HepG2 (cell line): ENCODE data around the gene FAM149A. TPM values are rescaled to one million over a fixed set of nuclear protein-coding genes. Genes with fewer than 3 reads are reported as not detected.

Source experiments
- ATAC-seq: fragments of 200-7000 bp; cut with Tn5 transposase; 3 replicates; pipeline ENCODE4 v1.9.1; 2020; ENCODE audit warnings: mild to moderate bottlenecking, moderate library complexity
- BruUV-seq: library from RNA; stranded (reverse); fragments of 400-500 nt; replicated peaks from 2 replicates; lab custom pipeline; 2021; lab: Mats Ljungman, UMichigan
- CTCF ChIA-PET: fragments of 300-600 bp; formaldehyde crosslinking; extraction: SDS; loops from one replicate; lab custom pipeline; 2021; ENCODE audit warnings: low total read pairs, inconsistent platforms, low intra/inter-chr PET ratio; lab: Yijun Ruan, JAX
- POLR2A ChIA-PET: fragments of 350-600 bp; sonication (Branson Sonifier 250); formaldehyde crosslinking; loops from one replicate; lab custom pipeline; 2020; ENCODE audit warnings: antibody characterized with exemption, inconsistent platforms; lab: Yijun Ruan, JAX
- DNase-seq: peaks from one replicate; pipeline ENCODE4 v3.0.0-alpha.2; 2015; ENCODE audit warnings: low spot score
- FAIRE-seq: peaks from 3 replicates; lab custom pipeline; 2011; peaks lifted over from hg19 to GRCh38; lab: Jason Lieb, UNC
- H2AFZ ChIP-seq: one replicate; pipeline ENCODE4 v1.6.1; 2011; ENCODE audit warnings: low read length, inconsistent platforms
- H3K27ac ChIP-seq: fragments of 300-600 bp; 3 replicates; pipeline ENCODE4 v1.8.0; 2011; ENCODE audit warnings: mixed run types, mild to moderate bottlenecking, mixed read lengths, low read length, inconsistent platforms; ENCODE audit not compliant: insufficient read depth; ENCODE audit errors: extremely low read length
- H3K27me3 ChIP-seq, 2 experiments: fragments of 200-600 bp in 1 of 2; 2 replicates in 1 of 2; 3 replicates in 1 of 2; pipeline versions ENCODE4 v1.6.0 to v1.8.0; 2011; ENCODE audit warnings: low read length in 2 of 2, mild to moderate bottlenecking in 2 of 2, moderate library complexity in 2 of 2, inconsistent platforms in 1 of 2; ENCODE audit not compliant: insufficient read depth in 2 of 2, control insufficient read depth in 1 of 2
- H3K36me3 ChIP-seq, 2 experiments: fragments of 200-600 bp in 1 of 2; replicated peaks in 1 of 2; 2 replicates in 1 of 2; 3 replicates in 1 of 2; pipeline versions ENCODE4 v1.5.1 to v1.8.0; 2011; ENCODE audit warnings: low read length in 2 of 2, inconsistent platforms in 1 of 2; ENCODE audit not compliant: insufficient read depth in 2 of 2, control insufficient read depth in 1 of 2
- H3K4me1 ChIP-seq: 2 replicates; pipeline ENCODE4 v1.5.1; 2012; ENCODE audit warnings: low read length, inconsistent platforms; ENCODE audit not compliant: insufficient read depth
- H3K4me2 ChIP-seq: 2 replicates; pipeline ENCODE4 v1.6.0; 2011; ENCODE audit warnings: low read depth, low read length, inconsistent platforms
- H3K4me3 ChIP-seq, 3 experiments: fragments of 200-600 bp in 1 of 3; sonication (generic), shearing (Covaris generic) in 1 of 3; replicated peaks in 1 of 3; 2 replicates each; pipeline ENCODE4 v1.5.1; 2011 to 2016; ENCODE audit warnings: low read length in 3 of 3, inconsistent platforms in 2 of 3, low read depth in 2 of 3, mild to moderate bottlenecking in 2 of 3, control low read depth in 1 of 3, mixed read lengths in 1 of 3; ENCODE audit not compliant: insufficient read depth in 1 of 3
- H3K79me2 ChIP-seq: one replicate; pipeline ENCODE4 v1.6.1; 2011; ENCODE audit warnings: low read length, inconsistent platforms; ENCODE audit not compliant: insufficient read depth
- H3K9ac ChIP-seq: 2 replicates; pipeline ENCODE4 v1.6.0; 2011; ENCODE audit warnings: mild to moderate bottlenecking, low read depth, low read length, inconsistent platforms; ENCODE audit not compliant: insufficient read depth
- H3K9me3 ChIP-seq: 2 replicates; pipeline ENCODE4 v1.5.1; 2012; ENCODE audit warnings: mild to moderate bottlenecking, low read length
- H4K20me1 ChIP-seq: 2 replicates; pipeline ENCODE4 v1.6.0; 2011; ENCODE audit warnings: inconsistent platforms, mild to moderate bottlenecking, low read length, moderate library complexity; ENCODE audit not compliant: insufficient read depth
- ERF ChIP-seq: IDR thresholded peaks from 2 replicates; pipeline ENCODE4 v1.6.1; 2018; ENCODE audit warnings: missing biosample characterization, missing genetic modification reagents
- NBN ChIP-seq: fragments of 450-650 bp; conservative IDR thresholded peaks from 2 replicates; pipeline ENCODE4 v1.6.1; 2017
- PLSCR1 ChIP-seq: sonication (generic); formaldehyde crosslinking; IDR thresholded peaks from 2 replicates; pipeline ENCODE4 v1.5.0; 2020; ENCODE audit warnings: missing genetic modification reagents, mild to moderate bottlenecking, borderline replicate concordance
- SIX4 ChIP-seq: sonication (generic); formaldehyde crosslinking; IDR thresholded peaks from 2 replicates; pipeline ENCODE4 v1.4.0; 2020; ENCODE audit warnings: missing genetic modification reagents
- TAF1 ChIP-seq: sonication (generic); formaldehyde crosslinking; IDR thresholded peaks from 2 replicates; pipeline ENCODE4 v1.4.0; 2020; ENCODE audit warnings: missing genetic modification reagents
- TFE3 ChIP-seq: IDR thresholded peaks from 2 replicates; pipeline ENCODE4 v1.6.1; 2016
- ZBTB3 ChIP-seq: sonication (generic); formaldehyde crosslinking; IDR thresholded peaks from 2 replicates; pipeline ENCODE4 v1.4.0; 2020; ENCODE audit warnings: low read depth, mild to moderate bottlenecking, moderate library complexity, missing genetic modification reagents, borderline replicate concordance
- ZNF83 ChIP-seq: sonication (generic); formaldehyde crosslinking; IDR thresholded peaks from 2 replicates; pipeline ENCODE4 v1.4.0; 2020; ENCODE audit warnings: missing genetic modification reagents, mild to moderate bottlenecking, borderline replicate concordance
- WGBS: methylation state at CpG from one replicate; pipeline ENCODE4 v1.1.6; 2017; ENCODE audit warnings: low lambda C conversion rate; 5-methylcytosine and 5-hydroxymethylcytosine counted together
- in situ Hi-C: cut with HindIII; loops from 2 replicates; pipeline ENCODE4 v1.10.0; 2017; ENCODE audit warnings: low pct_unique_long_range_greater_than_20kb; ENCODE audit not compliant: extremely low pct_ligation_motif_present
- intact Hi-C: fragments of 100-400 bp; cut with micrococcal nuclease; formaldehyde crosslinking; loops from one replicate; pipeline ENCODE4 v1.10.0; 2022; ENCODE audit not compliant: unreplicated experiment
- polyA plus RNA-seq, 8 experiments: library from polyadenylated mRNA; depleted of rRNA in 3 of 8; stranded (reverse) in 7 of 8; unstranded in 1 of 8; fragments of >200 nt; fragmentation: Illumina TruSeq in 4 of 8; extraction: Trizol in 4 of 8; gene quantifications; 2 replicates each; pipeline versions ENCODE4 v1.2.1 to v1.2.3, GENCODE V29; 2011 to 2016; ENCODE audit warnings: low read depth in 4 of 8, missing spikeins in 1 of 8, mixed read lengths in 1 of 8; ENCODE audit not compliant: insufficient read depth in 1 of 8
- total RNA-seq, 5 experiments: library from RNA; depleted of rRNA; stranded (reverse); fragments of >200 nt; fragmentation: Illumina TruSeq; extraction: Trizol; gene quantifications; 2 replicates each; pipeline ENCODE4 v1.2.3, GENCODE V29; 2016; ENCODE audit warnings: low read depth in 1 of 5

Gene FAM149A
- total and polyA plus RNA-seq, 2 of the 13 experiments (the other 11 are each of a cell fraction or from before 2014, with no cell fraction given) = not detected

GRCh38 chr4:186201010-186201409 lies 96.5 kb downstream of the FAM149A start:
- Histone ChIP-seq H3K4me1 (0 out of 2 replicates have a peak, but pooled peaks cover 5% of the 10 kb centered on the region), H3K36me3 (no peaks in the 10 kb centered on the region), H3K27me3 (no peaks in the 10 kb centered on the region), H3K9ac (no peak overlapping the region), H4K20me1 (no peaks in the 10 kb centered on the region), H3K27ac (no peak overlapping the region), H2AFZ (no peak overlapping the region), H3K9me3 (no peaks in the 10 kb centered on the region), H3K4me3 (no peak overlapping the region), H3K79me2 (no peaks in the 10 kb centered on the region), H3K4me2 (no peak overlapping the region)
- in situ Hi-C loops (no loop called here), intact Hi-C loops (loop anchor here (5.0 kb wide), 1 partner anchor 134 kb away; the partner anchor contains the start of gene TLR3)
- ChIA-PET POLR2A (interaction anchor here (1.0 to 1.9 kb wide), 3 partner anchors 9 to 65 kb away, joined by 4 to 12 read pairs (median 11); partner anchors contain the start of genes CYP4V2 and F11), CTCF (interaction anchor here (1.7 kb wide), 1 partner anchor 51 kb away, joined by 6 read pairs; no protein-coding TSS in a partner anchor)
- FAIRE-seq = no peak
- no TSS peak for BruUV-seq
- DNase-seq = no peak
- WGBS = 89% methylated on average over 7 of the region's 7 CpGs
- TF ChIP-seq TAF1 (CRISPR knock-in tag) (no peak), TFE3 (CRISPR knock-in tag) (no peak), PLSCR1 (no peak), NBN (no peak), ERF (no peak), ZBTB3 (CRISPR knock-in tag) (no peak), SIX4 (no peak), ZNF83 (CRISPR knock-in tag) (no peak)
- no peak for ATAC-seq
